Measurements from ENCODE around the gene ZSWIM1.
A peak's percentile ranks its signal among the peaks of the same experiment; 100 is the strongest.
"Not testable (repeated sequence)": the region's sequence is repeated elsewhere in the genome, so short reads cannot be mapped to it uniquely, and the experiment has no call there.

The ZSWIM1 gene

DNA sequence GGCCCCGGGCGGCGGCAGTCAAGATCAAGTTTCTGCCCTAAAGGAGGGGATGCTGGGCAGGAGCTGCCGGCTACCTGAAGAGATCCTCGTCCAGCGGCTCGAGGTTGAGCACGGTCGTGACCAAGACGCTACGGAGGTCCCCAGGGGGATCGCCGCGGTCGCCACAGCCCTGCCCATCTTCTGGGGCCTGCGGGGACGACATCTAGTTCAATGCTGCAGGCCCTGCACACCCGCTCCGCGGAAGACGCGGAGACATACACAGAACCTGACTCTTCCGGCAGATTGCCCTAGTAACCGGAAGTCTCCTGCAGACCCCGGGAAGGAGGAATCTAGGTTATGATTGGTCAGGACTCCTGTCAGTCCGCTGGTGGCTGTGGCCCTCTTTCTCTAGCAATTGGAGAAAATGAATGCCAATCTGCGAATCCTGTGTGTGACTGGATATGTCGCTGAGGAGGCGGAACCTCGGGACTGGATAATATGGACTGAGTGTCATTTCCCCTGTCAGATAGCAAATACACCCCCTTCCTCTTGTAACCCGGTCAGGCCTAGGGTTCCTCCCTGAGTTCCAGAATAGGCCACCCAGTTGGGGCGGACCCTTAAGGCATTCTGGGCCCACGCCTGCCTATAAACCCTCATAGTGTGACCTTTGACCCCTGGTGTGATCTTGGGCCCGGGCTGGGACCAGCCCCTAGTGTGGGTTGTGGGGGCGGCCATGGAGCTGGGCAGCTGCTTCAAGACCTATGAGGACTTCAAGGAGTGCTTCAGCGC is 23.7 kb upstream of the ZSWIM1 start, which contains the start of the genes ACOT8 and ZSWIM3:
Gene ACOT8 (minus strand): TSS at position 279 of the 768 bp plus-strand sequence. CDS start 77 bp downstream, at position 202.
Gene ZSWIM3 (plus strand): TSS at position 501 of the 768 bp plus-strand sequence. CDS start 212 bp downstream, at position 713.
- DNase-seq, result peak; percentile 100

DNA sequence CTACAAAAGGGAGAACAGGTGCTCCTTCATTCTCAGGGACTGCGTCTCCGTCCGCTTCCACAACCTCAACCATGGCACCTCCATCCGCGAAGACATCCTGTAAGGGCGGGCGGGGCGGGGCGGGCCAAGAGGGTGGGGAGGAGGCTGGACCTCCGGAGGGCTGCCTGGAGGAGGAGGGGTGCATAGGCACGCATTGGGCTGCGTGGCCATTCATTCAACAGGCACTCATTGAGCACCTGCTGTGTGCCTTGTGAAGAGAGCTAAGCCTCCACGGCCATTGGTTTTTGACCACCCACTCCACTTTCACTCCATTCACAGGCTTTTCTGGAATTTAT is 23.2 kb upstream of the ZSWIM1 start:
- DNase-seq, result no peak

DNA sequence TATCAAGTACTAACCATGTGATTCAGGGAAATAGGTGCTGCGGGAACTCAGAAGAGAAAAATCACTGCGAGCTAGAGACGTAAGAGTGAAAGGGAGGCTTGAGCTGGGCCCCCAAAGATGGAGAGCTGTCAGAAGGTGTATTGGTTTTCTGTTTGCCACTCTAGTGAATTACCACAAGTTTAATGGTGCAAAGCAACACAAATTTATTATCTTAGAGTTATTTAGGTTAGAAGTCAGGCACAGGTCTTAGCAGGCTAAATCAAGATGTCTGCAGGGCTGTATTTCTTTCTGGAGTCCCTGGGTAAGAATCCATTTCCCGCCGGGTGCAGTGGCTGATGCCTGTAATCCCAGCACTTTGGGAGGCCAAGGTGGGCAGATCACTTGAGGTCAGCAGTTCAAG is 21.1 kb upstream of the ZSWIM1 start:
- no peak for DNase-seq

DNA sequence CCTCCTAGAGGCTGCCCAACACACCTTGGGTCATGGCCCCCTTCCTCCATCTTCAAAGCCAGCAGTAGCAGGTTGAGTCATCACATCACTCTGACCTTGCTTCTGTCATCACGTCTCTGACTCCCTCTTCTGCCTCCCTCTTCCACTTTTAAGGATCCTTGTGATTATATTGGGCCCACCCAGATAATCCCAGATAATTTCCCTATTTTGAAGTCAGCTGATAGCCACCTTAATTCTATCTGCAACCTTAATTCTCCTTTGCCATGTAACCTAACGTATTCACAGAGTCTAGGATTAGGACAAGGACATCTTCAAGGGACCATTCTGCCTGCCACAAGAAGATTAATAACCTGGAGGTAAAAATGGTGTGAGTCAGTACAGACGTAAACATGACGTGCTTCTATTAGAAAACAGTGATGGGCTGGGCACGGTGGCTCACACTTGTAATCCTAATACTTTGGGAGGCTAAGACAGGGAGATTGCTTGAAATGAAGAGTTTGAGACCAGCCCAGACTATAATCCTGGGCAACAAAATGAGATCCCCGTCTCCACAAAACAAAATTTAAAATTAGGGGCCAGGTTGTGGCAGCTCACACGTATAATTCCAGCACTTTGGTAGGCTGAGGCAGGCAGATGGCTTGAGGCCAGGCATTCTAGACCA is 20.3 kb upstream of the ZSWIM1 start:
- no peak for DNase-seq

DNA sequence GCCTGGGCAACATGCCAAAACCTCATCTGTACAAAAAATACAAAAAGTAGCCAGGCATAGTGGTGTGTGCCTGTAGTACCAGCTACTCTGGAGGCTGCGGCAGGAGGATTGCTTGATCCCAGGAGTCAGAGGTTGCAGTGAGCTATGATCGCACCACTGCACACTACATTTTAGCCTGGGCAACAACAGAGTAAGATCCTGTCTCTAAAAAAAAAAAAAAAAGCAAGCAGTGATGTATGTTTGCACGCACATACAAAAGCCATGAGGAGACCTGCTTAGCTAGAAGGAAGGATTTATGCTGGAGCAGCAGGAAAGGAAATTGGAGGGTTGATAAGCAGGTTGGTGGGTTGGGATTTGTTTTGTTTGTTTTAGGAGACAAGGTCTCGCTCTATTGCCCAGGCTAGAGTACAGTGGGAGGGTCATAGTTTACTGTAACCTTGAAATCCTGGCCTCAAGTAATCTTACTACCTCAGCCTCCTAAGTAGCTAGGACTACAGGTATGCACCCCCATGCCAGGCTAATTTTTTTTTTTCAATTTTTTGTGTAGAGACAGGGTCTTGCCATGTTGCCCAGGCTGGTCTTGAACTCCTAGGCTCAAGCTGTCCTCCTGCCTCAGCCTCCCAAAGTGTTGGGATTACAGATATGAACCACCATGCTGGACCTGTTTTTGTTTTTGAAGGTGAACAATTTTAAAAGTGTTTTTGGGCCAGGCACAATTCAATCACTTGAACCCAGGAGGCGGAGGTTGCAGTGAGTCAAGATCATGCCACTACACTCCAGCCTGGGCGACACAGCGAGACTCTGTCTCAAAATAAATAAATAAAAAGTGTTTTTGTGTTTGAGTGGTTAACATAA is 19.6 kb upstream of the ZSWIM1 start:
- no peak for DNase-seq

DNA sequence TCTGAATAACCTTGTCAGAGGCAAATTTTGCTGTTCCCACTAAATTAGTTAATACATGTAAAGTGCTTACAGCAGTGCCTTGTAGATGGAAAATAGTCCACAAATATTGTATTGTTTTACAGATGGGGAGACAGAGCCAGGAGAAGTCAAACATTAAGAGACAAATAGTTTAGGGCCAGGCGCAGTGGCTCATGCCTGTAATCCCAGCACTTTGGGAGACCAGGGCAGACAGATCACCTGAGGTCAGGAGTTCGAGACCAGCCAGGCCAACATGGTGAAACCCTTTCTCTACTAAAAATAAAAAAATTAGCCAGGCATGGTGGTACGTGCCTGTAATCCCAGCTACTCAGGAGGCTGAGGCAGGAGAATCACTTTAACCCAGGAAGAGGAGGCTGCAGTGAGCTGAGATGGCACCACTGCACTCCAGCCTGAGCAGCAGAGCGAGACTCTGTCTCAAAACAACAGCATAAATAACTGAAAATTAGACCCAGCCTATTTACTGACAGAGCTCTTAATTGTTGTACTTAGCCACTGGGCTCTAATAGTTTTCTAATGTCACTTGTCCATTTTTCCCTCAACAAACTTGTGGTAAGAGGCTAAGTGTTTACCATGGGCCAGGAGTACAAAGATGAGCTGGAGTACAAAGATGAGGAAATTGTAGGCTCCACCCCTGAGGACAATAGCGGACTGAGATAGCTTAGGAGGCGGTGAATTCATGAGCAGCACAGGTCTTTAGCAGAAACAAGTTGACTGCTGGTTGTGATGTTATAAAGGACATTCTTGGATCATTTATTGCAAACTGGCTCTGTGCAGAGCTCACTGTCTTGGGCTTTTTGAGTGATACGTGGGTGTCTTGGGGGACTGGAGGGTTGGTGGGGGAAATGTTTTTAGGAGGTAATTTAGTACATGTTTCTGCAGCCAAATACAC is 17.2 kb upstream of the ZSWIM1 start:
- DNase-seq, result no peak

DNA sequence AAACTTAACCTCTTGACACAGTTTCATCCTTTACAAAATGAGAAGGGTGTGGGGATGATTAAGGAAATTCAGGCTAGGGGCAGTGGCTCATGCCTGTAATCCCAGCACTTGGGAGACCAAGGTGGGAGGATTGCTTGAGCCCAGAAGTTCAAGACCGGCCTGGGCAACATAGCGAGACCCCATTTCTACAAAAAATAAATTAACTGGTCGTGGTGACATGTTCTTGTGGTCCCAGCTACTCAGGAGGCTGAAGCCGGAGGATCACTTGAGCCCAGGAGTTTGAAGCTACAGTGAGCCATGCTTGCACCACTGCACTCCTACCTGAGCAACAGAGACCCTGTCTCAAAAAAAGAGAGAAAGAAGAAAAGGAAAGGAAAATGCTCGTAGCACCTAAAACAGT is 14.6 kb upstream of the ZSWIM1 start:
- no peak for DNase-seq

DNA sequence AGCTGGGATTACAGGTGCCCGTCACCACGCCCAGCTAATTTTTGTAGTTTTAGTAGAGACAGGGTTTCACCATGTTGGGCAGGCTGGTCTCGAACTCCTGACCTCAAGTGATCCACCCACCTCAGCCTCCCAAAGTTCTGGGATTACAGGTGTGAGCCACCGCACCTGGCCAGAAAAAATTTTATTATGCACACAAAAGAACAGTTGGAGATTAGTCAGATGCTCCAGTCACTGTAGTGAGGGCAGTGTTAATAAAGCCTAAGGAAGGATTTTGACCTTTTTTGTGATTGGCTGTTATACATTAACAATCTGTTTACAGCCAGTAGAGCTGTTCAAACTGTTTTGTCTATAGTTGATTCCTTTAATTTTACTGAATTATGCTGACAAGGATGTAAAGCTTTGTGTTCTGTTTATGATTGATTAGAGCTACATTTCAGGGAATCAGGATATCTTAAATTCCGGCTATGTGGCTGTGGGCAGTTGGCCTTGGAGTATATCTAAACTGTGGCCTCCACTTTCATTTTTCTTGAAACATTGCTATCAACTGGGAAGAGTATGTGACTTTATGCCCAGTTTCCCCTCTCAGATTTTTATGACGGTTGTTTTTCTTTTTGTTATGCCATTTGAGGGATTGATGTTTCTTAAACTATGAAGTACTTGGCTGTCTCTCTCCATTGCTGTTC is 13.8 kb upstream of the ZSWIM1 start:
- DNase-seq, result no peak

DNA sequence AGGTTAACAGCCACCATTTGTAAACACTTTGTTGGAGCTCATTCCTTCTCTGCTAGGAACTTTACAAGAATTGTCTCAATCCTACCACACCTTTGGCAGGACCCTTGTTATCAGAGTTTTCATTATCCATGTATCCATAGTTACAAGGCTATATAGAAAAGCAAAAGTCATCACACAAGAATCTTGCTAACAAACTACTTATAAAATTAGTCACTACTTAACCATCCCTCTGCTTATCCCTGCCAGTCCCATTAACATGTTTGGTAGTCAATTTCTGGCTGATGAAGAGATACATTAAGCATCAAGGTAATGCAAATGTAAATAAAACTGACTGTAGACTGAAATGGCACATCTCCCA is 13.2 kb upstream of the ZSWIM1 start:
- peak; percentile 81 for DNase-seq

DNA sequence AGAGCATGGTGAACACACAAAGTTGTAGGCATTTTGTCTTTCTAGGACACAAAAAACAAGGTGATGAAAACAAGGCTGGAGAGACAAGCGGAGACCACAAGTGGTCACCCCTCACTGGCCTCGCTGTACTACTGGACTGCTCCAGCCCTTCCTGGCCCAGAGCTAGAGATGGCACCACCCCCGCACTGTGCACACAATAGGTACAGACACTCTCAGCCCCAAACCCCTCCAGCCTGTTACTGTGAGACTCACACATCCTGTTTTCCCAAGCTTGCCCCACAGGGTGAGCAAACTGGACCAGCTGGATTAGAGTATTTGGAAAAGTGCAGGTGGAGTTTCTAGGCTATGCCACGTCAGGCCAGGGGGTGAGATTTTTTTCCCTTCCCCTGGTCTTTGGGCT is 8.4 kb upstream of the ZSWIM1 start:
- DNase-seq, result no peak

DNA sequence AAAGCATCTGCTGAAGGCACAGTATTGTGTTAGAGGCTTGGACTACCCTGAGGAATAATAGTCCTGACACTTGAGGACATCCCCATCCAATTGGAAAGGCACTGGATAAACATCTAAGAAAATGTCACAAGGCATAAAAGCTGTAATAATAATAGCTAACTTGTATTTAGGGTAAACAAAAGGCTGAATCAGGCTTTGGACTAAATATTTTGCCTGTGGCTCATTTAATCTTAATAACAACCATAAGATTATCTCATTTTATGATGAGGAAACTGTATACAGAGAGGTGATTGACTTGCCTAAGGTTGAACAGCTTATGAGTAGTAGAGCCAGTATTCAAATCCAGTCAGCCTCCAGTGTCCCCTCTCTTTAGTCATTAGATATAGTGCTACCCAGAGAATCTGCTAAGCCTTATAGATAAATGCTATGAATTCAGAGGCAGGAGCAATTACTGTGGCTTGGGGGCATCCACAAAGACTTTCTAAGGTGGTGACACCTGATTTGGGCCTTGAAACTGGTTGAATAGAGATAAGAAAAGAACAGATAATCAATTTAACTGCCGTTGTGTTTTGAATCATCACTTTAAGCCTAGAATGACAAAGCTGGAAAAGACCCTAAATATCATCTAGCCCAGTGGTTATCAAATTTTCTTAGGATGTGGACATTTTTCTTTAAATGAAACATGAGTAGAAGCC is 7.5 kb upstream of the ZSWIM1 start:
- DNase-seq, result no peak

DNA sequence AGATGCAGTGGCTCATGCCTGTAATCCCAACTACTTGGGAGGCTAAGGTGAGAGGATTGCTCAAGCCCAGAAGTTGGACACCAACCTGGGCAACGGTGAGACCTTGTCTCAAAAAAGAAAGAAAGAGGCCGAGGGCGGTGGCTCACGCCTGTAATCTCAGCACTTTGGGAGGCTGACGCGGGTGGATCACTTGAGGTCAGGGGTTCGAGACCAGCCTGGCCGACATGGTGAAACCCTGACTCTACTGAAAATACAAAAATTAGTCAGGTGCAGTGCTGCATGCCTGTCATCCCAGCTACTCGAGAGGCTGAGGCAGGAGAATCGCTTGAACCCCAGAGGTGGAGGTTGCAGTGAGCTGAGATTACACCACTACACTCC is 6.9 kb upstream of the ZSWIM1 start:
- not testable (repeated sequence) for DNase-seq

DNA sequence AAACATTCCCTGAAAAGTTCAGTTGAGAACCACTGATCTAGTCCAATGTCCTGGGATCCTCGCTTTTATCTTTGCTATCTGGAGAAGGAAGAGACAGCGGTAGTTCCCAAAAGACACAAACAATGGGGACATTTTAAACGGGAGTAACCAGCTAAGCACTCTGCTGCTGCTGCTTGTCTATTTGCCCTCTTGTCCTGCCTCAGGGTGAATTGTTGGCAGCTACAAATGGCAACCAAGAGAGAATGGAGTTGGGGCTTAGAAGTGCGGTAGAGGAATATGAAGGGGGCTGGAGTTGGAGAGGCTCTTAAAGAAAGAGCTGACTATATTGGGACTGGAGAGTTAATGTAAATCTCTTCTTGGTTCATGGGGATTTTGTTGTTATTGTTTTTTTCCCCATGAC is 6.5 kb upstream of the ZSWIM1 start:
- DNase-seq, result no peak

DNA sequence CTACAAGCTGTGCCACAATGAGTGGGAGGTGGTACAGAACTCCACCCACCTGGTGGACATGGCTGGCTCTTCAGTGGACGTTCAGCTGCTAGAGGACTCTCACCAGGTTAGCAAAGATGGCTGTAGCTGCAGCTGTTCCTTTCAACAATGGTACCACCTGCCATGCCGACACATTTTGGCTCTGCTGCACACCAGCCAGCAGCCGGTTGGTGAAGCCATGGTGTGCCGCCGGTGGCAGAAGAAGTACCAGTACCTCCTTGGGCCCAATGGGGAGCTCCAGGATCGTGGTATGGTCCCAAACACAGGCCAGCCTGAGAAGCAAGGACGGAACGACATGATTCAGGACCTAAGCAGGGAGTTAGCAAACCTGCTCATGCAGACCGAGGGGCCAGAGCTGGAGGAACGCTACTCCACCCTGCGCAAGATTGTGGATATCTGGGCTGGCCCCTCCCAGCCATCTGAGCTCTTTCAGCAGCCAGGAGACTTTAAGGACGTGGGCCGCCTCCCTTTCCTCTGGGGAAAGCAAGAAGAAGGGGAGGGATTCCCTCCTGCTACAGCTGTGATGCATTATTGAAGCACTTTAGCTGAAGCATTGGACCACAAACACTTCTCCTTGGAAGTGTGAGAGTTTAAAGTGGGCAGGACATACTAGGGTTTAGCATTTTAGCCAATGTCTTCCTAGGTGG is 2.8 kb upstream of the ZSWIM1 start:
- DNase-seq, result no peak

DNA sequence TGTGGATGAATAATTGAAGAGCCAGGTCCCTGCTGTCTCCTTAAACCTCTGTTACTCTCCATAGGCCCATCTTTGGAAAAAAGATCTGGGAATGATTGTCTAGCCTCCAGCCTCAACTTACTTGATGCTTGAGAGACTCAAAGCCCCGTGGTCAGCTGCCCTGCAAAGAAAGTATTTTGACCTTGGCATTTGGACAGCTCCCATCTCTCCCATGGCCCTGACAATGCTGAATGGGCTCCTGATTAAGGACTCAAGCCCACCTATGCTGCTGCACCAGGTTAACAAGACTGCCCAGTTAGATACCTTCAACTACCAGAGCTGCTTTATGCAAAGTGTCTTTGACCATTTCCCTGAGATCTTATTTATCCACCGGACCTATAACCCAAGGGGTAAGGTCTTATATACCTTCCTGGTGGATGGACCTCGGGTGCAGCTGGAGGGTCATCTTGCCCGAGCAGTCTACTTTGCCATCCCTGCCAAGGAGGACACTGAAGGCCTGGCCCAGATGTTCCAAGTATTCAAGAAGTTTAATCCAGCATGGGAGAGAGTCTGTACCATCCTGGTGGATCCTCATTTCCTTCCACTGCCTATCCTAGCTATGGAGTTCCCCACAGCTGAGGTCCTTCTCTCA is 1.6 kb downstream of the ZSWIM1 start:
- DNase-seq, result no peak

DNA sequence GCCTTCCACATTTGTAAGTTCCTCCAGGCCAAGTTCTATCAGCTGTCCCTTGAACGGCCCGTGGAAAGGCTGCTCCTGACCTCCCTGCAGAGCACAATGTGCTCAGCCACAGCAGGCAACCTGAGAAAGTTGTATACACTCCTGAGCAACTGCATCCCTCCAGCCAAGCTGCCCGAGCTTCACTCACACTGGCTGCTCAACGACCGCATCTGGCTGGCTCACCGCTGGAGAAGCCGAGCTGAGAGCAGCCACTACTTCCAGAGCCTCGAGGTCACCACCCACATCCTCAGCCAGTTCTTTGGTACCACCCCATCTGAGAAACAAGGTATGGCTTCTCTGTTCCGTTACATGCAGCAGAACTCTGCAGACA is 2.1 kb downstream of the ZSWIM1 start:
- DNase-seq, result no peak

DNA sequence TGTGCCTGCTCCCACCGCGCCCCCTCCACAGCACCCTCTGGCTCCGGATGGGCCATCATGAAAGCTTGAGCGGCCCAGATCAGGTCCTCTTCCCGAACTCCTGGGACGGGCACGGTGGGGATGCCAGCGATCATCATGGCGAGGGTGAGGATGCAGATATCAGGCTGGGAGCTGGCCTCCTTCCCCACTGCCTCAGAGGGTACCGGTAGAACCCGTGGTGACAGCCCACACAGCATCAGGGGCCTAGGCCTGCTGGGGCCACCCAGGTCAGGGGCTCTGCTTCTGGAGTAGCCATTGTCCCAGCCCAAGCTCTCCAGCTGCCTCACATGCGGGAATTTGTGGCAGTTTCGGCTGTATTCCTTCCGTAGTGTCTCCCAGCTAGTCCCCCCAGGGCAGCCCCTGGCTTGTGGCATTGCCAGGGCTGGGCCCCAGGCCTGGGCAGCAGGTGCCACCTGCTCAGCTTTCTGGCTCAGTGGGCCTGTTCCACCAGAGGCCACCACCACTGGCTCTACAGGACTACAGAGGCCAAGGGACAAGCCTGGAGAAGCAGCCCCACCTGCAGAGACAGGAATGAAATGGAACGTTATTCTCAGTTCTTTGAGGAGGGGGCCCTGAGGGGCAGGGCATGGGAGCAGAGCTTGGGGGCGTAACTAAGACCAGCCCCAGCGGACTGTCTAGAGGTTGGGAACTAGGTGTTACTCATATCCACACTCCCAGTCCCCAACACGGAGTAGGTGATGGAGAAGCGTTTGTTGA is 5.7 kb downstream of the ZSWIM1 start:
- no peak for DNase-seq

DNA sequence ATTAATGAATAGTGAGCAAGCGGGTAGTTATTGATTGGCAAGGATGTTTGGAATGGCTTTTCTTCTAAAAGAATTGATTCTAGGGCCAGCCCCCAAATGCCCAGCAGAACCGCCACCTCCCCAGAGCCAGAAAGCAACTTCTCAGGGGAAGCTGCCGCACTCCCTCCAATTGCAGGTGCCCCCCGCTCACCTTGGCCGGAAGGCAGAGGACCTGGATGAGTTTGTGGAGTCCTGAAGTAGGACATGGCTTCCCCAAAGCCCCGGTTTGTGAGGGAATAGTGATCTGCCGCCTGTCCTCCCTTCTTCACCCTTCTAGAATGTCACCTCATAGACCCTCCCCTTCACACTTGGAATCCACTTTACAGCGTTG is 6.3 kb downstream of the ZSWIM1 start, which contains the start of gene SPATA25:
Gene SPATA25 (minus strand): TSS at position 277 of the 370 bp plus-strand sequence. CDS start 32 bp downstream, at position 245.
- no peak for DNase-seq

DNA sequence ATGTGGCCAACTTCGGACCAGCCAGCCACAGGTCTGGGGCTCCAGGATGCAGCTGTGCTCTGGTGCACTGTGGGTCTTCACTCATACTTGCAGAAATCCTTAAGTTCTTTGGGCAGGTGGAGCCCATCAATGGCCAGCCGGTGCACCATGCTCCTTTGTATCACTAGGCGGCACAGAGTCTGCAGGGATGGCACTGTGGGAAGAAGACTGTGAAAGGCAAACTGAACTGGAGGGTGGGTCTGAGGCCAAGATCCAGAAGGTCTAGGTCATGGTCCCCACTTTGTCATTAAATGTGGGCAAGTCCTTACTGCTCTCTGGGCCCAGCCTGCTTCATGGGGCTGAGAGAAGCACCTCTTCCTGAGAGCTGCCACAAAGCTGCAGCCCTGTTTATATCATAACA is 7.7 kb downstream of the ZSWIM1 start:
- DNase-seq, result no peak
